PC-9 (cell line): ENCODE measurements around the gene ART1. TPM values are rescaled to one million over a fixed set of nuclear protein-coding genes. Genes with fewer than 3 reads are reported as not detected.

ENCODE experiments used
- BruUV-seq: library from RNA; stranded (reverse); fragments of 400-500 nt; replicated peaks from 2 replicates; lab custom pipeline; 2021; lab: Mats Ljungman, UMichigan
- CTCF ChIA-PET: fragments of 300-600 bp; sonication (Branson Sonifier 250); formaldehyde crosslinking; loops from one replicate; lab custom pipeline; 2022; ENCODE audit warnings: antibody characterized with exemption; lab: Charles Lee
- POLR2A ChIA-PET: fragments of 300-600 bp; sonication (Branson Sonifier 250); formaldehyde crosslinking; loops from one replicate; lab custom pipeline; 2022; ENCODE audit warnings: antibody characterized with exemption; ENCODE audit not compliant: unreplicated experiment; lab: Charles Lee
- DNase-seq, 2 experiments: peaks; one replicate each; pipeline versions ENCODE4 v3.0.0 to v3.0.0-alpha.2; 2015 to 2022; ENCODE audit warnings: mixed read lengths in 1 of 2
- H2AFZ ChIP-seq: fragments of 200-600 bp; sonication (generic); 2 replicates; pipeline ENCODE4 v1.8.1; 2017; ENCODE audit warnings: antibody characterized with exemption
- H3F3A ChIP-seq: fragments of 200-600 bp; sonication (generic); 2 replicates; pipeline ENCODE4 v1.8.1; 2017; ENCODE audit warnings: antibody characterized with exemption, mild to moderate bottlenecking, low read depth; ENCODE audit not compliant: insufficient read depth
- H3K27ac ChIP-seq: fragments of 200-600 bp; sonication (generic); 2 replicates; pipeline ENCODE4 v1.6.1; 2016; ENCODE audit warnings: mixed run types
- H3K27me3 ChIP-seq: fragments of 200-600 bp; sonication (generic); 2 replicates; pipeline ENCODE4 v1.6.1; 2016; ENCODE audit warnings: low read depth, mixed run types; ENCODE audit not compliant: insufficient read depth
- H3K36me3 ChIP-seq: fragments of 200-600 bp; sonication (generic); 2 replicates; pipeline ENCODE4 v1.6.1; 2016; ENCODE audit warnings: low read depth, mixed run types
- H3K4me1 ChIP-seq: fragments of 200-600 bp; sonication (generic); replicated peaks from 2 replicates; pipeline ENCODE4 v1.6.1; 2016; ENCODE audit warnings: mixed run types; ENCODE audit not compliant: insufficient read depth
- H3K4me2 ChIP-seq: fragments of 200-600 bp; sonication (generic); 2 replicates; pipeline ENCODE4 v1.6.1; 2017; ENCODE audit warnings: mixed run types
- H3K4me3 ChIP-seq: fragments of 200-600 bp; sonication (generic); 2 replicates; pipeline ENCODE4 v1.6.1; 2016; ENCODE audit warnings: mixed run types
- H3K79me2 ChIP-seq: fragments of 200-600 bp; sonication (generic); 2 replicates; pipeline ENCODE4 v1.6.1; 2017; ENCODE audit warnings: low read depth, mixed run types
- H3K9me2 ChIP-seq: fragments of 200-600 bp; sonication (generic); 2 replicates; pipeline ENCODE4 v1.8.1; 2017; ENCODE audit warnings: mild to moderate bottlenecking; ENCODE audit not compliant: insufficient read depth
- H3K9me3 ChIP-seq: fragments of 200-600 bp; sonication (generic); 2 replicates; pipeline ENCODE4 v1.8.1; 2016; ENCODE audit warnings: low read depth; ENCODE audit not compliant: insufficient read depth
- H4K20me1 ChIP-seq: fragments of 200-600 bp; sonication (generic); 2 replicates; pipeline ENCODE4 v1.8.1; 2017; ENCODE audit not compliant: insufficient read depth
- CTCF ChIP-seq: fragments of 200-600 bp; sonication (generic); conservative IDR thresholded peaks from 2 replicates; pipeline ENCODE4 v1.6.1; 2017; ENCODE audit warnings: mixed run types, antibody characterized with exemption, mild to moderate bottlenecking, moderate library complexity
- EZH2 ChIP-seq: fragments of 200-600 bp; sonication (generic); IDR thresholded peaks from 2 replicates; pipeline ENCODE4 v1.8.0; 2017; ENCODE audit warnings: antibody characterized with exemption, low read depth
- intact Hi-C: fragments of 100-400 bp; cut with micrococcal nuclease; formaldehyde crosslinking; loops from one replicate; pipeline ENCODE4 v1.10.0; 2022; ENCODE audit not compliant: unreplicated experiment
- total RNA-seq: library from RNA; stranded (reverse); gene quantifications from 2 replicates; pipeline ENCODE4 v1.2.3, GENCODE V29; 2021

ART1 gene
- total RNA-seq, 1 experiment from 2014 or later = not detected

- TF ChIP-seq CTCF (no peak), EZH2 (no peak)
- no TSS peak for BruUV-seq
- CTCF ChIA-PET = no interaction called here
- Histone ChIP-seq H3K27ac (no peak overlapping the region), H3K4me3 (no peak overlapping the region), H2AFZ (no peak overlapping the region), H3K27me3 (no peaks in the 10 kb centered on the region), H4K20me1 (no peaks in the 10 kb centered on the region; the same call in 1 of the 2 replicates), H3F3A (no peaks in the 10 kb centered on the region; the same call in 1 of the 2 replicates), H3K79me2 (no peaks in the 10 kb centered on the region), H3K9me3 (no peaks in the 10 kb centered on the region), H3K4me1 (no peaks in the 10 kb centered on the region), H3K4me2 (no peak overlapping the region), H3K9me2 (no peaks in the 10 kb centered on the region), H3K36me3 (no peaks in the 10 kb centered on the region; the same call in 1 of the 2 replicates)
- POLR2A ChIA-PET = no interaction called here
- DNase-seq = no peak
- intact Hi-C loops = no loop called here
Observed at GRCh38 chr11:3712274-3712673, 67.3 kb downstream of the ART1 start.

Other genes with a start within 250 kb of the ART1 start
- gene ART5, start 3.1 kb upstream of the ART1 start, total RNA-seq = not detected in 2 replicates
- 1.2 and 1.9 TPM in 2 replicates for gene CHRNA10, start 26.3 kb downstream of the ART1 start, total RNA-seq
- 49.8 and 59.7 TPM in 2 replicates for gene NUP98, start 152.4 kb downstream of the ART1 start, total RNA-seq
- 37.7 and 39.5 TPM in 2 replicates for gene PGAP2, start 163.4 kb downstream of the ART1 start, total RNA-seq
- 31.0 and 36.1 TPM in 2 replicates for gene RHOG, start 195.8 kb downstream of the ART1 start, total RNA-seq
- gene STIM1, start 210.5 kb downstream of the ART1 start, total RNA-seq = 26.8 and 28.3 TPM in 2 replicates